Activated B cell treated with CpG ODN at 0.5 μM for 24 hours (primary cell): ENCODE data around the gene TCF7L1. TPM values are rescaled to one million over a fixed set of nuclear protein-coding genes. Genes with fewer than 3 reads are reported as not detected.

Experiments used
- ATAC-seq: fragments of 200-7000 bp; cut with Tn5 transposase; one replicate; pipeline ENCODE4 v1.10.0; 2021; ENCODE audit warnings: low read depth, mild to moderate bottlenecking, moderate library complexity
- CTCF ChIA-PET: fragments of 350-600 bp; sonication (Branson Sonifier 250); formaldehyde crosslinking; loops from one replicate; lab custom pipeline; 2021; ENCODE audit warnings: antibody characterized with exemption; lab: Charles Lee
- POLR2A ChIA-PET: fragments of 350-600 bp; sonication (Branson Sonifier 250); formaldehyde crosslinking; loops from one replicate; lab custom pipeline; 2021; ENCODE audit warnings: antibody characterized with exemption; lab: Charles Lee
- DNase-seq: peaks from one replicate; pipeline ENCODE4 v3.0.0; 2022
- H3K27ac Mint-ChIP-seq: one replicate; pipeline ENCODE4 v1.8.0; 2020; ENCODE audit warnings: mixed read lengths
- H3K27me3 Mint-ChIP-seq: one replicate; pipeline ENCODE4 v1.8.0; 2021; ENCODE audit warnings: mixed read lengths
- H3K36me3 Mint-ChIP-seq: one replicate; pipeline ENCODE4 v1.8.0; 2021; ENCODE audit warnings: low read depth, mixed read lengths
- H3K4me1 Mint-ChIP-seq: one replicate; pipeline ENCODE4 v1.8.0; 2021; ENCODE audit warnings: mixed read lengths
- H3K4me3 Mint-ChIP-seq: one replicate; pipeline ENCODE4 v1.8.0; 2020; ENCODE audit warnings: mild to moderate bottlenecking, mixed read lengths
- H3K9me3 Mint-ChIP-seq: one replicate; pipeline ENCODE4 v1.8.0; 2020; ENCODE audit warnings: mixed read lengths
- intact Hi-C: fragments of 100-400 bp; cut with micrococcal nuclease; formaldehyde crosslinking; loops from one replicate; pipeline ENCODE4 v1.15.1; 2024
- total RNA-seq: library from RNA; stranded (reverse); gene quantifications from 2 replicates; pipeline ENCODE4 v1.2.3, GENCODE V29; 2022
- TF ChIP-seq, protein P1 (sequence below): fragments of 200-600 bp; IDR thresholded peaks from one replicate; pipeline ENCODE4 v1.8.0; 2022; ENCODE audit warnings: antibody characterized with exemption, mild to moderate bottlenecking

Gene TCF7L1
- total RNA-seq, 1 donor from 2014 or later = 0.07 TPM

DNA sequence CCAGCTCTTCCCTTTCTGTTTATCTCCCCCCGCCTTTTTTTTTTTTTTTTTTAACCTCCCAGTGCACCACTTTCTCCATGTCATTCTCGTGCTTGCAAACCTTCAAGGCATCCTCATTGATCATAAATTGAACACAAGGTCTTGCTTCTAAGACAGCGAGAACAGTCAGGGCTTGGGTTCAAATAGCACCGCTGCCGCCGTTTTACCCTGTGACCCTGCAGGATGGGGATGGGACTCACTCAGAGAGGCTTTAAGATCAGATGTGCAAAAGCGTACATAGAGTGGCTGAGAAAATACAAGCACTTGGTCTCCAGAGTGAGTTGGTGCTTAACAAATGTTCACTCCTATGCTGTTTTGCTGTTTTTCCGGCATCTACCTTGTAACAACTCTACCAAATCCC lies 93.6 kb downstream of the TCF7L1 start:
- TF ChIP-seq, protein P1, sequence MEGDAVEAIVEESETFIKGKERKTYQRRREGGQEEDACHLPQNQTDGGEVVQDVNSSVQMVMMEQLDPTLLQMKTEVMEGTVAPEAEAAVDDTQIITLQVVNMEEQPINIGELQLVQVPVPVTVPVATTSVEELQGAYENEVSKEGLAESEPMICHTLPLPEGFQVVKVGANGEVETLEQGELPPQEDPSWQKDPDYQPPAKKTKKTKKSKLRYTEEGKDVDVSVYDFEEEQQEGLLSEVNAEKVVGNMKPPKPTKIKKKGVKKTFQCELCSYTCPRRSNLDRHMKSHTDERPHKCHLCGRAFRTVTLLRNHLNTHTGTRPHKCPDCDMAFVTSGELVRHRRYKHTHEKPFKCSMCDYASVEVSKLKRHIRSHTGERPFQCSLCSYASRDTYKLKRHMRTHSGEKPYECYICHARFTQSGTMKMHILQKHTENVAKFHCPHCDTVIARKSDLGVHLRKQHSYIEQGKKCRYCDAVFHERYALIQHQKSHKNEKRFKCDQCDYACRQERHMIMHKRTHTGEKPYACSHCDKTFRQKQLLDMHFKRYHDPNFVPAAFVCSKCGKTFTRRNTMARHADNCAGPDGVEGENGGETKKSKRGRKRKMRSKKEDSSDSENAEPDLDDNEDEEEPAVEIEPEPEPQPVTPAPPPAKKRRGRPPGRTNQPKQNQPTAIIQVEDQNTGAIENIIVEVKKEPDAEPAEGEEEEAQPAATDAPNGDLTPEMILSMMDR = no peak
- intact Hi-C loops = no loop called here
- Mint-ChIP-seq H3K27me3 (peaks cover 14% of the 10 kb centered on the region), H3K4me3 (no peak overlapping the region), H3K27ac (no peak overlapping the region), H3K36me3 (no peaks in the 10 kb centered on the region), H3K4me1 (no peaks in the 10 kb centered on the region), H3K9me3 (no peaks in the 10 kb centered on the region)
- DNase-seq (no peak), ATAC-seq (no peak)
- ChIA-PET CTCF (no interaction called here), POLR2A (no interaction called here)

GRCh38 chr2:85230679-85231467 lies 97.7 kb downstream of the TCF7L1 start:
- H3K27ac Mint-ChIP-seq = no peak overlapping the region
- no peak overlapping the region for H3K4me3 Mint-ChIP-seq
- intact Hi-C loops = no loop called here
- no peaks in the 10 kb centered on the region for H3K36me3 Mint-ChIP-seq
- ChIA-PET POLR2A (no interaction called here), CTCF (no interaction called here)
- no peak for DNase-seq
- H3K4me1 Mint-ChIP-seq = no peaks in the 10 kb centered on the region
- H3K27me3 Mint-ChIP-seq = peaks cover 13% of the 10 kb centered on the region
- ATAC-seq = no peak
- no peaks in the 10 kb centered on the region for H3K9me3 Mint-ChIP-seq
- TF ChIP-seq, protein P1 = no peak

DNA sequence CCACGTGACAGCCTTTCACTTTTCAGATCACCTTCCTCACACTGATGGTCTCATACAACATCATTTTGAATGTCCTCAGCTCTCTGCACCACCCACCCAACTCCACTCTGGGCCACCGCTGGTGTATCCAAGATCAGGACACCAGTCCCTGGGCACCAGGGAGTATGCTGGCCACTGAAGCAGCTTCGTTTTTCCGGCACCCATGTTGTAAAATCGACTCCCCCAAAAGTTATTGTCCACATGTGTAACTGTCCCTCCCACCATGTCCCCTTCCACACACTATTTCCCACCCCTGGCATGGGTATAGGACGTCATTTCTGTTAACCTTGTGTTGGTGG lies 98.2 kb downstream of the TCF7L1 start:
- Mint-ChIP-seq H3K27me3 (peaks cover 14% of the 10 kb centered on the region), H3K9me3 (no peaks in the 10 kb centered on the region), H3K4me3 (no peak overlapping the region), H3K4me1 (no peaks in the 10 kb centered on the region), H3K36me3 (no peaks in the 10 kb centered on the region), H3K27ac (no peak overlapping the region)
- ChIA-PET POLR2A (no interaction called here), CTCF (no interaction called here)
- no peak for DNase-seq
- intact Hi-C loops = no loop called here
- TF ChIP-seq, protein P1 = no peak
- no peak for ATAC-seq

DNA sequence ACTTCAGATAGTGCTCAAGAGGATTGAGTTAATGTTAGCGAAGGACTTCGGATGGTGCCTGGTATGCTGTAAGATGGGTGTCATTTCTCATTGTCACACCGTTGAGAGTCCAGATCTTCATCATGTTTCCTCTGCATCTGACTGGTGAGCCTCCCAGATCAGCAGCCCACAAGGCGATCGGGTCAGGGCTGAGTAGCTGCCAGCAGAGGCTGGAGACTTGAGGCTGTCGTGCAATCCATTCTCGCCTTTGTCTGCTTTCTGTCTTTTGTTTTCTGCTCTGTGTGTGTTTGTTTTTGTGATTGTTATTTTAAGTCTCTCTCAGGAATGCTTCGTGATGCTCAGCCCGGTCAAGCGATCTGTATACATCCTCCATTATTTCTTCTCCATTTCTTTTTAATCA lies 98.8 kb downstream of the TCF7L1 start:
- peaks cover 19% of the 10 kb centered on the region for H3K27me3 Mint-ChIP-seq
- no peak for DNase-seq
- ATAC-seq = no peak
- ChIA-PET CTCF (no interaction called here), POLR2A (no interaction called here)
- H3K4me1 Mint-ChIP-seq = no peaks in the 10 kb centered on the region
- intact Hi-C loops = no loop called here
- H3K27ac Mint-ChIP-seq = no peak overlapping the region
- TF ChIP-seq, protein P1 = no peak
- H3K9me3 Mint-ChIP-seq = no peaks in the 10 kb centered on the region
- no peaks in the 10 kb centered on the region for H3K36me3 Mint-ChIP-seq
- no peak overlapping the region for H3K4me3 Mint-ChIP-seq

- no peak for DNase-seq
Measured at GRCh38 chr2:85234868-85235267, 101.7 kb downstream of the TCF7L1 start.

More at GRCh38 chr2:85234868-85235267, 101.7 kb downstream of the TCF7L1 start:
- H3K9me3 Mint-ChIP-seq = no peaks in the 10 kb centered on the region
- ChIA-PET CTCF (no interaction called here), POLR2A (no interaction called here)
- no peaks in the 10 kb centered on the region for H3K36me3 Mint-ChIP-seq
- H3K4me1 Mint-ChIP-seq = no peaks in the 10 kb centered on the region
- intact Hi-C loops = no loop called here
- peaks cover 34% of the 10 kb centered on the region for H3K27me3 Mint-ChIP-seq
- no peak for ATAC-seq
- no peak overlapping the region for H3K4me3 Mint-ChIP-seq
- TF ChIP-seq, protein P1 = no peak
- H3K27ac Mint-ChIP-seq = no peak overlapping the region
